HG02870 (cell line): ENCODE measurements around the gene PRDM10.

ENCODE experiments used
- ATAC-seq: cut with Tn5 transposase; IDR thresholded peaks from one replicate; pipeline ENCODE4 v1.9.1; 2021; ENCODE audit warnings: mild to moderate bottlenecking, moderate library complexity; ENCODE audit not compliant: unreplicated experiment

PRDM10 gene

DNA sequence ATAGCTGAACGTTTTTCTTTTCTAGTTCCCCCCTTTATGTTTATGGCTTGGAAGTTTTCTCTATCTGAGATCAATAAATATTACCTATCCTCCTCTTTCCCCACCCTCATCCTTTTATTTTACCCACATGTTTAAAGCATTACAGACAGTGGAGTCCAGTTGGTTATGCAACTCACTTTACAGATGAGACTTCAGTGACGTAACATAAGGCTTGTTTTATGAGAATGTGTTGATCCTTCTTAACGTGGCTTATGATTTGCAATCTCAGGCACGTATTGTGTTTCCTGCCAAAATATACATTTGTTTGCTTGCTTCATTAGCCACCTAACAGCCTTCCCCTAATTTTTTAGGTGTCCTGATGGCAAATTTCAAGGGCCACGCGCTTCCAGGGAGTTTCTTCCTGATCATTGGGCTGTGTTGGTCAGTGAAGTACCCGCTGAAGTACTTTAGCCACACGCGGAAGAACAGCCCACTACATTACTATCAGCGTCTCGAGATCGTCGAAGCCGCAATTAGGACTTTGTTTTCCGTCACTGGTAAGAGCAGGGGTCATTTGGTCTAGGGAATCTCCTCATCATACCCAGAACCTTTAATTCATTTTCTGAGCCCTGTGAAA lies 150.4 kb downstream of the PRDM10 start:
- no peak for ATAC-seq
